GM18520 (cell line): ENCODE measurements around the gene NR1D2.
"Not testable (repeated sequence)": the region's sequence is repeated elsewhere in the genome, so short reads cannot be mapped to it uniquely, and the experiment has no call there.

Experiments used
- ATAC-seq: cut with Tn5 transposase; IDR thresholded peaks from one replicate; pipeline ENCODE4 v1.9.1; 2021; ENCODE audit not compliant: unreplicated experiment

The NR1D2 gene

DNA sequence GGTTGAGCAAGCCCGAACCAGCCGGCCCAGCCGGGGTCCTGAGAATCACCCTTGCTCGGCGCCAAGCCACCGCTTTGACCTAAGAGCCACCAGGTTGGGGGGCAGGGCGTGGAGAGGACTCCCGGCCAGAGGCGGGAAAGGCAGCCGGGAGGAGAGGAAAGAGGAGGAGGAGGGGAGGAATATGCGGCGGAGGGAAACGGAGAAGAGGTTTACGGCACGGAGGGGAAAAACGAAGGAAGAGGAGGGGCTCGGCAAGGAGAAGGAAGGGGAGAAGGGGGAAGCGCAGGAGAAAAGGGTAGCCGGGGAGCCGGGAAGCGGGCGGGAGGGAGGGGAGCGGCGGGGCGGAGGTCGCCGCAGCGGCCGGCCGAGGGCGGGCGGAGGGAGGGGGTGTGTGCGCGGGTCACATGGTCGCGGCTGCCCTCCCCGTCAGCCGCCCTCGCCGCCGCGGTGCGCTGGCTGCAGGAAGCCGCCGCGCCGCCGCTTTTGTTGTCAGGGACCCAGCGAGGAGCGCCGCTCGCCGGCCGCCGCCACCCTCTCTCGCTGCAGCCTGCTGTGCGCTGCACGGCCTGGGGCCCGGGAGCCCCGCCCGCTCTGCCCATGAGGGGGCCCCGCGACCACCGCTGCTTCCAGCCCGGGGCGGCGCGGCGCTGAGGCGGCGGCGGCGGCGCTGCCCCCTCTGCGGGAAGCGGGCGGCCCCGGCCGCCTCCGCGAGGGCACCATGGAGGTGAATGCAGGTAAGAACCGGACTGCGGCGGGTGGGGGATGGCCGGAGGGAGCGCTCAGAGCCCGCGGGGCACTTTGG is at the start of gene NR1D2:
Gene NR1D2 (plus strand): TSS at position 426 of the 802 bp plus-strand sequence. CDS start 293 bp downstream, at position 719.
- peak; percentile 33 for ATAC-seq

GRCh38 chr3:23900744-23901143 is 44.3 kb upstream of the NR1D2 start:
- no peak for ATAC-seq

DNA sequence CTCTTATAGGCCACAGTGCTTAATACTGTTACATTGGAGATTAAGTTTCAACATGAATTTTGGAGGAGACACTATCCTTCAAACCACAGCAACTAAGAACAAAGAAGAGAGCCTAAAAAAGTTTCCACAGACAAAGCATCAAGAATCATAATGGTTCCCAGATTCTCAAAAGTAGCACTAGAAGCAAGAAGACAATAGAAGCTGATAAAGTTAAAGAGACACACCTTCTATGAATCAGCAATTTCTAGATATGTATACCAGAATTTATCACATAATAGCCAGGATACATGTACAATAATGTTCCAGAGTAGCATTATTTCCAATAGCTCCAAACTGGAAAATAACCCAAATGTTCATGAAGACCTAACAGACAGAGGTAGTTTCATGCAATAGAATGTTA is 40.5 kb upstream of the NR1D2 start:
- ATAC-seq, result no peak

DNA sequence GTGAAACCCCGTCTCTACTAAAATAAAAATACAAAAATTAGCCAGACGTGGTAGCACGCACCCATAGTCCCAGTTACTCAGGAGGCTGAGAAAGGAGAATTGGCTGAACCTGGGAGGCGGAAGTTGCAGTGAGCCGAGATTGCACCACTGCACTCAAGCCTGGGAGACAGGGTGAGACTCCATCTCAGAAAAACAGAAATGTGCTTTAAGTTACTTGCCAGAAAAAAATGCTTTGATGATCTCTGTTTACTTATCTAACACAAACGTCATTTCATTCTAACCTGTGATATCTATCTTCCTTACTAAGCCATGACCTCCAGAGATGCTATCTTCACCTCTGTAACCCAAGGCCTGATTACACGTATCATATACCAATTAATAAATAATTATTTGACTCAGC is 35.7 kb upstream of the NR1D2 start:
- ATAC-seq, result no peak

DNA sequence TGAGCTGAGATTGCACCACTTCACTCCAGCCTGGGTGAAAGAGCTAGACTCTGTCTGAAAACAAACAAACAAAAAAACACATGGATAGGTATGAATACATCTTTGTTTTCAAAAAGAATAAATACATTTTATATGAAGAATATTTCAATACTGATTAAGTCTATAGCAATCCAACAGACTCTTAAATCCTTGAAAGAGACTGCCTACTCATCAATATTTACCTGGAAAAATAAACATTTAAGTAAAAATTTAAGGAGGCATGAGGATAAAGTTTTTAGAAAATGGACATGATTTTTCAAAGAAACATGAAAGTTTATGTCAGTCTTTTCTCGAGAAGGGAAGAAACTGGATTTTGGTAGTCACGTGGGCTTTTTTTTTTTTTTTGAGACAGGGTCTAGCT is 33.7 kb upstream of the NR1D2 start:
- ATAC-seq, result no peak

DNA sequence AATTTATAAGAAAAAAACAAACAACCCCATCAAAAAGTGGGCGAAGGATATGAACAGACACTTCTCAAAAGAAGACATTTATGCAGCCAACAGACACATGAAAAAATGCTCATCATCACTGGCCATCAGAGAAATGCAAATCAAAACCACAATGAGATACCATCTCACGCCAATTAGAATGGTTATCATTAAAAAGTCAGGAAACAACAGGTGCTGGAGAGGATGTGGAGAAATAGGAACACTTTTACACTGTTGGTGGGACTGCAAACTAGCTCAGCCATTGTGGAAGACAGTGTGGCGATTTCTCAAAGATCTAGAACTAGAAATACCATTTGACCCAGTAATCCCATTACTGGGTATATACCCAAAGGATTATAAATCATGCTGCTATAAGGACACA is 32.8 kb upstream of the NR1D2 start:
- not testable (repeated sequence) for ATAC-seq

DNA sequence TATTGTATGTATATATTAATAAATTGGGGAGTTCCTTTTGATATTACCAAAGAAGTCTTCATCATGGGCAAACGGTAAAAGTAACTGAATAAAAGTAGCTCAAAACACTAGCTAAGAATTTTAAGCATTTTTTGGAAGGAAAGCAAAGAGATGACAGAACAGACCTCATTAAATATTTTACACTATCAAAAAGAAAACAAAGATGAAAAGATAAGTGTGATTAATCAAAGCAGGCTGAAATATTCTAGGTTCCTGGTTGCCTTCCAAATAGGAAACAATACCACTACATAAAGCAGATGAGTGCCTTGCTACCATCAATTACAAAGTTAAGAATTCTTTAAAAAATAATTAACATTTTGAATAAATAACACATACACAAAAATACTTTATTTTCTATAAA is 31.9 kb upstream of the NR1D2 start:
- ATAC-seq, result no peak

- ATAC-seq, result no peak
Observed at GRCh38 chr3:23913873-23914743, 31.0 kb upstream of the NR1D2 start.

DNA sequence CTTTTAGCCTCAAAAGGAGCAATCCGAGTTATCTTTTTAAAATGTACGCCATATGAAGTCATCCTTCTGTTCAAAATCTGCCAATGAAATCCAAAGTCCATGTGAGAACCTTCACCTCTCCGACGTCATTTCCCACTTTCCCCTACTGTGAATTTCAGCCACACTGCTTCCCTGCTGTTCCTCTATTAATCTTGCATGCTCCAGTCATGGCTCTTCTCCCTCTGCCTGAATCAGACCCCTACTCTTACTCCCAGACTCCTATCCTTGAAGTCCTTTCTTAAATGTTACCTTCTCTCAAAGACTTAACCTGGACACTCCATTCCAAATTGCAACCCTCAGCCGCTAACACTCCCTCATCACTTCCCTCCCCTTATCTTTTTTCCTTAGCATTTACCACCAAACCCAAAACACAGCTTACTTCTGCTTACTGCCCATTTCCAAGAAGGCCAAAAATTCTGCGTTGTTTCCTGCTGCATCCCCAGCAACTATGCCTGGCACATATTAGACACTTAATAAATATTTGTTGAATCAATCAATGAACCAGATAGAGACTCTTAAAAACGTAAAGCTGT is 29.5 kb upstream of the NR1D2 start:
- no peak for ATAC-seq

DNA sequence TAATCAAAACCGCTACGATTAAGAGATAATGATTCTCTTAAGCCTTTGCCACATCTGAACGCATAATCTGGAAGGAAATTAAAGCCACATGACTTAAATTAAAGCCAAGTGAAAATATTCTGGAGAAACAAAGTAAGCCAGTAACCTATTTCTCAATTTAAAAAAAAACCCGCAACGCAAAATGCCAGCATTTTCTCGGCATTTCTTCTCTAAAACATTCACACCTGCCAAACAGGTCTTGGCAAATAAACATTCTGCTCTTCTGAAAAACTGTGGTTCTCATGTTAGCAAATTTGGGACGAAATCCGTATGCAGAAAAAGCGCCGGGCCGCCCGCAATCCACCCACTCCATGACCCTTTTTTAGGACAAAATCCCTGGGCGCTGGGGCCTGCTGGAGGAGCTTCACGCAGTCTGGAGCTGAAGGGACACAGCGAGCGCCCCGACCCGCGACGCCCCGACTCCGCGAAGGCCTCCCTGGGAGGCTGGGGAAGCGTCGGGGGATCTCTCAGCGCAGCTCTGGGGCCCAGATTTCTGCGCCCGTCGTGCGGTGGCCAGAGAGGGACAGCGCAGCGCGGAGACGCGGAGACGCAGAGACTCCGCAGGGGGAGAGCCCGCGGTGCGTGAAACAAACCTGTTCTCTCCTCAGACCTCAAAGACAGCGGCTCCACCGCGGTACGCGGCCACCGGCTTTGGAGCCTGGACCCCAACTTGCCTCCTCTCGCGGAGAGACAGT is 28.8 kb upstream of the NR1D2 start:
- peak; percentile 32 for ATAC-seq

DNA sequence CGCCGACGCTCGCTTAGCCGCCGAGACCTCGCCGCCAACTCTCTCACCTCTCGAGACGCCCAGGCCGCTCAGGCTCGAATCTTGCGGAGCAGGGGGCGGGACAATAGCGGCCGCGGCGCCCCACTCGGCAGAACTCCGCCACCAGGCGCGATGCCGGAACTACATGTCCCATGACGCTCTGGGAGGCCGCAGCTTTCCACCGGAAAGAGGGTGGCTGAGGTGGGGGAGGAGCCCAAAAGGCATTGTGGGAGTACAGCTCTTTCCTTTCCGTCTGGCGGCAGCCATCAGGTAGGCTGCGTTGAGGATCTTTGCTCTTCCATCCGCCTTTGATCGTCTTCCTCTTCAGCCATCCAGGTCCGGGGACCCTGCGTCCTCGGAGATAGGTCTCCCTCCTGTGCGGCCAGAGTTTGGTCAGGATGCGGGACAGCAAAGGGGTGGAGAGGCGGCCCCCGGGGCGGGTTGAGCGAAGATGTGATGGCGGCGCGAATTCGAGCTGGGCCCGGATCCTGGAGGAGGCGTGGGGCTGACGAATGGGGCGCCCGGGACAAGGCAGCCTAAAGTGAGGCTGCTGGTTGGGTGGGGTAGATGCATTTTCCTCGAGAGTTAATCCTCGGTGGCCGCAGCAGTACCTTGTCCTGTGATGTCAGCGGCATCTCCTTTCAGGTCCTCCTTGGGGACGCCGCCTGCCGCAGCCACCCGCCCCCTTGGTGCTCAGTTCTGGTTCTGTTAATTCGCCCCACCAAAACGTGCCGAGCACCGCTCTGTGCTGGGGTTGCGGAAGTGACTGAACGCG is 28.0 kb upstream of the NR1D2 start, which contains the start of the genes NKIRAS1 and RPL15:
Gene NKIRAS1 (minus strand): TSS at position 105 of the 793 bp plus-strand sequence. CDS start 6,086 bp downstream, outside the sequence.
Gene RPL15 (plus strand): TSS at position 247 of the 793 bp plus-strand sequence. CDS start 728 bp downstream, outside the sequence.
- ATAC-seq, result peak; percentile 89

GRCh38 chr3:23917679-23918303 is 27.3 kb upstream of the NR1D2 start:
- ATAC-seq, result not testable (repeated sequence)

DNA sequence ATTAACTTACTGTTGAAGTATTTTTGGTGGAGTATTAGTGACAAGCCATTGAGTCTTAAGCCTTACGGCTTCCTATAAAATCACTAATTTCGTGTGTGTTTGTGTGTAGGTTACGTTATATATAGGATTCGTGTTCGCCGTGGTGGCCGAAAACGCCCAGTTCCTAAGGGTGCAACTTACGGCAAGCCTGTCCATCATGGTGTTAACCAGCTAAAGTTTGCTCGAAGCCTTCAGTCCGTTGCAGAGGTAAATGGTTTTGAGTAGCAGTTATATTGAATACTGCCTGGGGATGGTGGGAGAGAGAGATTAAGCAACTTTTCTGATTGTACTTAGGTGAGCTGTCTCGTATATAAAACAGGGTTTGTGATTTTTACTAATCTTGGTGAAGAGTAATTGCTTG is 26.8 kb upstream of the NR1D2 start:
- ATAC-seq, result not testable (repeated sequence)

DNA sequence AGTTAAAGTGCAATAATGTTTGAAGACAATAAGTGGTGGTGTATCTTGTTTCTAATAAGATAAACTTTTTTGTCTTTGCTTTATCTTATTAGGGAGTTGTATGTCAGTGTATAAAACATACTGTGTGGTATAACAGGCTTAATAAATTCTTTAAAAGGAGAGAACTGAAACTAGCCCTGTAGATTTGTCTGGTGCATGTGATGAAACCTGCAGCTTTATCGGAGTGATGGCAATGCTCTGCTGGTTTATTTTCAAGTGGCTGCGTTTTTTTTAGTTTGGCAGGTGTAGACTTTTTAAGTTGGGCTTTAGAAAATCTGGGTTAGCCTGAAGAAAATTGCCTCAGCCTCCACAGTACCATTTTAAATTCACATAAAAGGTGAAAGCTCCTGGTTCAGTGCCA is 25.5 kb upstream of the NR1D2 start:
- no peak for ATAC-seq

GRCh38 chr3:23920151-23920655 is 24.9 kb upstream of the NR1D2 start:
- ATAC-seq, result no peak

GRCh38 chr3:23921052-23921511 is 24.0 kb upstream of the NR1D2 start:
- ATAC-seq, result no peak

DNA sequence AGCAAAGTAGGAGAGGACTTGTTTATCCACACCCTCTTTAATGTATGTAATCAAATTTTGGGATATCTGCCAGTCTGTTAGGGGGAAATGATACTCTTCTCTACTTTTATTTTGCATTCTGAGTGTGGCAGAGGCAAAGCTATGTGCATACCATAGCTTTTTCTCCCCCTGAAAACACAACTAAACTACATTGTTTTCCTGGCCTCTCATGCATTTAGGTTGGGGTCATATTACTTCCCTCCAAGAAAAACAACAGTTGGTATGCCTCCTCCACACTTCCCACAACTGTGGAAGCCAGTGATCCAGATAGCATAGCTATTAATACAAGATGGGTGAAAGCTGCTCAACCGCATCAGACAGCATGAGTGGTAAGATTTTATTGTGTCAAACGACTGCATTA is 21.3 kb upstream of the NR1D2 start:
- no peak for ATAC-seq

DNA sequence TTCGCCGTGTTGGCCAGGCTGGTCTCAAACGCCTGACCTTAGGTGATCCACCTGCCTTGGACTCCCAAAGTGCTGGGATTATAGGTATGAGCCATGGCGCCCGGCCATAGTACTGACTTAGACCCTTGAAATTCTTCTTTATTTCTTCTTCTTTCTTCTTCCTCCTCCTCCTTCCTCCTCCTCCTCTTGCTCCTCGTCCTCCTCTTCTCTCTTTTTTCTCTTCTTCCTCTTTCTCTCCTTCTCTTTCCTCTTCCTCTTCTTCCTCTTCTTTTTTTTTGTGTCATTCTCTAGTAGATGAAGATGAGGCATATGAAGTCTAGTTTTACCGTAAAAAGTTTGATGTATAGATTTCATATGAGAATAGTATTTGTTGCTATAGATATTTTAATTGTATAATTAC is 18.8 kb upstream of the NR1D2 start:
- no peak for ATAC-seq

DNA sequence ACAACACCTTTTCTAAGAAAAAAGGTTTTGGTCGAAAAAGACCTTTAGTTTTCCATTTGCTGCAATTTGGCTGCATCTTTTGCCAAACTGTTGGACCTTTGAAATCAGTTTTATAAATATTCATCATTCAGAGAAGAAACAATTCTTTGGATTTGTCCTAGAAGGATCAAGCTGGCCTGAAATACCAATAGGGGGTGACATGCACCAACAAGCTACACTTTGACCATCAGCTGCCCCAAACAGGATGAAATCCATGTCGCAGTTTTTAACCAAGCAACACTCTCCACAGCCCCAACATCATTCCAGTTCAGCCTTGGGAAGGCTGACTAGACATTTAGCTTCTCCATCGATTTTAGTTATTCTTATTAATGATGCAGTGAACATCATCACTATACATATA is 18.4 kb upstream of the NR1D2 start:
- ATAC-seq, result no peak
